SK-N-DZ (cell line): ENCODE data around the gene HIBADH.

Experiments
- DNase-seq: peaks from one replicate; pipeline ENCODE4 v3.0.0-alpha.2; 2015; ENCODE audit warnings: low spot score

The HIBADH gene

GRCh38 chr7:27636326-27637006 is 26.2 kb downstream of the HIBADH start:
- DNase-seq: no peak

- DNase-seq: no peak
These were observed 27.0 kb downstream of the HIBADH start for GRCh38 chr7:27635728-27636127.

- no peak for DNase-seq
These were observed 27.8 kb downstream of the HIBADH start for GRCh38 chr7:27634671-27635493.

- DNase-seq: no peak
These were observed 29.6 kb downstream of the HIBADH start for GRCh38 chr7:27633062-27633461.

GRCh38 chr7:27631391-27631790 is 31.3 kb downstream of the HIBADH start:
- DNase-seq: no peak

GRCh38 chr7:27627146-27627545 is 35.5 kb downstream of the HIBADH start:
- DNase-seq: no peak

- no peak for DNase-seq
These were observed 43.2 kb downstream of the HIBADH start for GRCh38 chr7:27619492-27619891.

GRCh38 chr7:27617651-27618381 is 44.9 kb downstream of the HIBADH start:
- DNase-seq: no peak

GRCh38 chr7:27616914-27617548 is 45.7 kb downstream of the HIBADH start:
- DNase-seq: no peak

GRCh38 chr7:27616186-27616491 is 46.5 kb downstream of the HIBADH start:
- DNase-seq: no peak

- no peak for DNase-seq
These were observed 47.1 kb downstream of the HIBADH start for GRCh38 chr7:27615420-27616185.

- DNase-seq: no peak
These were observed 48.6 kb downstream of the HIBADH start for GRCh38 chr7:27614095-27614494.

- DNase-seq: no peak
These were observed 51.6 kb downstream of the HIBADH start for GRCh38 chr7:27611059-27611458.

GRCh38 chr7:27608776-27609495 is 53.7 kb downstream of the HIBADH start:
- DNase-seq: no peak

GRCh38 chr7:27607210-27607606 is 55.5 kb downstream of the HIBADH start:
- no peak for DNase-seq

- DNase-seq: no peak
These were observed 56.1 kb downstream of the HIBADH start for GRCh38 chr7:27606270-27607209.

GRCh38 chr7:27605689-27606269 is 56.9 kb downstream of the HIBADH start:
- DNase-seq: no peak

GRCh38 chr7:27605283-27605682 is 57.4 kb downstream of the HIBADH start:
- no peak for DNase-seq

GRCh38 chr7:27603813-27604212 is 58.9 kb downstream of the HIBADH start:
- no peak for DNase-seq
